ENCODE data around the gene PPP2R3A. TPM values are rescaled to one million over a fixed set of nuclear protein-coding genes. Genes with fewer than 3 reads are reported as not detected.

PPP2R3A gene
- total and polyA plus RNA-seq, 9 of the 15 experiments (the other 6 are each of a cell fraction or from before 2014, with no cell fraction given) = 0.10 to 0.50 (median 0.24) TPM

- TF ChIP-seq ZBTB2 (IDR thresholded peaks at IDR 0.05) = no peak
- no peak for TF ChIP-seq EWSR1 (IDR thresholded peaks at IDR 0.05; ENCODE audit: borderline replicate concordance, low read depth, partially characterized antibody)
- TF ChIP-seq GTF2A2 (tag; IDR thresholded peaks at IDR 0.05) = no peak
- no peak for TF ChIP-seq ZNF586 (CRISPR knock-in tag; conservative IDR thresholded peaks at IDR 0.05)
- TF ChIP-seq KLF13 (tag; IDR thresholded peaks at IDR 0.05; ENCODE audit: borderline replicate concordance, low read depth) = no peak
- TF ChIP-seq ZNF184 (CRISPR knock-in tag; IDR thresholded peaks at IDR 0.05) = no peak
- no peak for TF ChIP-seq ZNF695 (CRISPR knock-in tag; IDR thresholded peaks at IDR 0.05)
- TF ChIP-seq ZHX1 (conservative IDR thresholded peaks at IDR 0.05; ENCODE audit: low read length) = no peak
- TF ChIP-seq IFI16 (CRISPR knock-in tag; IDR thresholded peaks at IDR 0.05) = no peak
- no peak for TF ChIP-seq RERE (CRISPR knock-in tag; IDR thresholded peaks at IDR 0.05; ENCODE audit: borderline replicate concordance)
- no peak for TF ChIP-seq ESRRB (CRISPR knock-in tag; IDR thresholded peaks at IDR 0.05; ENCODE audit: borderline replicate concordance)
- no peak for TF ChIP-seq NRF1 (conservative IDR thresholded peaks at IDR 0.05 in 1 of 2, IDR thresholded peaks at IDR 0.05 in 1 of 2)
- no peak for TF ChIP-seq ZBTB49 (CRISPR knock-in tag; IDR thresholded peaks at IDR 0.05; ENCODE audit: borderline replicate concordance)
- TF ChIP-seq ZBED1 (IDR thresholded peaks at IDR 0.05) = 0 out of 2 replicates have a peak, but pooled peaks have one; percentile 37
- no peak for TF ChIP-seq PTTG1 (tag; IDR thresholded peaks at IDR 0.05; ENCODE audit: low read depth)
- TF ChIP-seq ZNF282 (CRISPR knock-in tag; IDR thresholded peaks at IDR 0.05) = no peak
- peak; percentile 60 for TF ChIP-seq CCNT2 (IDR thresholded peaks at IDR 0.05; ENCODE audit: borderline replicate concordance, extremely low read depth, insufficient read length, low read depth, low read length)
- no peak for TF ChIP-seq TARDBP (IDR thresholded peaks at IDR 0.05)
Measured at GRCh38 chr3:136196064-136196400, 230.5 kb downstream of the PPP2R3A start, which contains the start of gene MSL2 (continued).

All from K562 (cell line).